Suprapubic skin (tissue), 4 donors: ENCODE data around the gene IFRD1. TPM values are rescaled to one million over a fixed set of nuclear protein-coding genes. Genes with fewer than 3 reads are reported as not detected.
"Not testable (repeated sequence)": the region's sequence is repeated elsewhere in the genome, so short reads cannot be mapped to it uniquely, and the experiment has no call there.

ENCODE experiments used
- DNase-seq, 2 donors: peaks; one replicate each; pipeline ENCODE4 v3.0.0-alpha.2; 2019; ENCODE audit warnings: low spot score in 2 of 2
- H3K27ac ChIP-seq: fragments of 200-600 bp; sonication (generic); one replicate; pipeline ENCODE4 v1.5.1; 2019
- H3K27me3 ChIP-seq: fragments of 200-600 bp; sonication (generic); one replicate; pipeline ENCODE4 v1.5.1; 2019
- H3K36me3 ChIP-seq: fragments of 200-600 bp; sonication (generic); one replicate; pipeline ENCODE4 v1.5.1; 2019
- H3K4me1 ChIP-seq: fragments of 200-600 bp; sonication (generic); one replicate; pipeline ENCODE4 v1.5.1; 2019
- H3K4me3 ChIP-seq: fragments of 200-600 bp; sonication (generic); one replicate; pipeline ENCODE4 v1.5.1; 2019; ENCODE audit warnings: mild to moderate bottlenecking
- H3K9me3 ChIP-seq: fragments of 200-600 bp; sonication (generic); one replicate; pipeline ENCODE4 v1.5.1; 2019
- CTCF ChIP-seq, 2 donors: fragments of 200-600 bp in 1 of 2; fragments of 450-650 bp in 1 of 2; sonication (generic) in 1 of 2; IDR thresholded peaks; one replicate each; pipeline ENCODE4 v1.5.1; 2016 to 2019; ENCODE audit warnings: antibody characterized with exemption in 2 of 2, mild to moderate bottlenecking in 1 of 2, moderate library complexity in 1 of 2
- EP300 ChIP-seq: sonication (generic); formaldehyde crosslinking; IDR thresholded peaks from one replicate; pipeline ENCODE4 v1.6.1; 2017; ENCODE audit warnings: antibody characterized with exemption
- POLR2A ChIP-seq, 2 donors: fragments of 450-650 bp; IDR thresholded peaks; one replicate each; pipeline ENCODE4 v1.6.1; 2017; ENCODE audit warnings: antibody characterized with exemption in 2 of 2, mild to moderate bottlenecking in 2 of 2, moderate library complexity in 2 of 2
- POLR2AphosphoS5 ChIP-seq, 3 donors: sonication (generic); formaldehyde crosslinking; IDR thresholded peaks; one replicate each; pipeline ENCODE4 v1.6.1; 2017; ENCODE audit warnings: antibody characterized with exemption in 3 of 3
- WGBS: methylation state at CpG from one replicate; pipeline ENCODE4 v1.1.5; 2018; 5-methylcytosine and 5-hydroxymethylcytosine counted together
- total RNA-seq, 4 donors: library from RNA; depleted of rRNA; stranded (reverse); fragments of >200 nt; gene quantifications; one replicate each; pipeline ENCODE4 v1.1.0, GENCODE V29; 2016

The IFRD1 gene
- total RNA-seq, 4 donors from 2014 or later: 30.7 to 81.4 (median 44.6) TPM

- no peak for TF ChIP-seq POLR2A (IDR thresholded peaks at IDR 0.05)
- no peak for TF ChIP-seq EP300
- TF ChIP-seq POLR2AphosphoS5 (IDR thresholded peaks at IDR 0.05): no peak
- no peak for TF ChIP-seq CTCF (IDR thresholded peaks at IDR 0.05)
- 69% methylated on average over 5 of the region's 5 CpGs for WGBS
Observed at GRCh38 chr7:112512451-112513210, 62.4 kb downstream of the IFRD1 start.

GRCh38 chr7:112515989-112516388, 65.7 kb downstream of the IFRD1 start:
- Histone ChIP-seq H3K27ac (no peak overlapping the region), H3K27me3 (peaks cover 8% of the 10 kb centered on the region), H3K4me3 (no peak overlapping the region), H3K36me3 (no peaks in the 10 kb centered on the region), H3K4me1 (no peaks in the 10 kb centered on the region), H3K9me3 (no peaks in the 10 kb centered on the region)
- no peak for DNase-seq
- TF ChIP-seq POLR2AphosphoS5 (IDR thresholded peaks at IDR 0.05) (no peak), CTCF (IDR thresholded peaks at IDR 0.05) (no peak), EP300 (no peak), POLR2A (IDR thresholded peaks at IDR 0.05) (no peak)
- 93% methylated on average over 5 of the region's 5 CpGs for WGBS

More at GRCh38 chr7:112512451-112513210, 62.4 kb downstream of the IFRD1 start:
- Histone ChIP-seq H3K9me3 (no peaks in the 10 kb centered on the region), H3K4me3 (no peak overlapping the region), H3K36me3 (no peaks in the 10 kb centered on the region), H3K4me1 (peaks cover 5% of the 10 kb centered on the region), H3K27me3 (peaks cover 5% of the 10 kb centered on the region), H3K27ac (no peak overlapping the region)
- DNase-seq: no peak

GRCh38 chr7:112516418-112516817, 66.2 kb downstream of the IFRD1 start:
- not testable (repeated sequence) for H3K27me3 ChIP-seq, H3K27ac ChIP-seq, H3K4me1 ChIP-seq, H3K4me3 ChIP-seq, DNase-seq, H3K9me3 ChIP-seq, H3K36me3 ChIP-seq
- WGBS: 87% methylated on average over 5 of the region's 5 CpGs

GRCh38 chr7:112517487-112517886, 67.2 kb downstream of the IFRD1 start:
- Histone ChIP-seq H3K4me3 (no peak overlapping the region), H3K4me1 (no peaks in the 10 kb centered on the region), H3K27ac (no peak overlapping the region), H3K36me3 (no peaks in the 10 kb centered on the region), H3K9me3 (no peaks in the 10 kb centered on the region), H3K27me3 (peaks cover 8% of the 10 kb centered on the region)
- TF ChIP-seq POLR2A (IDR thresholded peaks at IDR 0.05) (no peak), CTCF (IDR thresholded peaks at IDR 0.05) (no peak), EP300 (no peak), POLR2AphosphoS5 (IDR thresholded peaks at IDR 0.05) (no peak)
- WGBS: 88% methylated on average over 3 of the region's 3 CpGs
- DNase-seq: no peak

- H3K4me3 ChIP-seq: no peak overlapping the region
- DNase-seq: no peak
- no peak for TF ChIP-seq POLR2AphosphoS5 (IDR thresholded peaks at IDR 0.05)
- TF ChIP-seq EP300: no peak
- TF ChIP-seq CTCF (IDR thresholded peaks at IDR 0.05): no peak
- H3K27me3 ChIP-seq: peaks cover 8% of the 10 kb centered on the region
- no peaks in the 10 kb centered on the region for H3K4me1 ChIP-seq
- no peaks in the 10 kb centered on the region for H3K36me3 ChIP-seq
- no peak overlapping the region for H3K27ac ChIP-seq
- H3K9me3 ChIP-seq: no peaks in the 10 kb centered on the region
- WGBS: 92% methylated on average over 6 of the region's 6 CpGs
Observed at GRCh38 chr7:112520787-112521186, 70.5 kb downstream of the IFRD1 start.
